ENCODE measurements around the gene ARHGAP26.

The ARHGAP26 gene

GRCh38 chr5:142772446-142773293 lies 2.5 kb downstream of the ARHGAP26 start:
- H3K4me1 ChIP-seq (ENCODE audit: insufficient read depth, low read length, severe bottlenecking) = peaks cover 12% of the 10 kb centered on the region
- no peak overlapping the region for H3K4me2 ChIP-seq (ENCODE audit: low read length)
- H3K9me2 ChIP-seq (ENCODE audit: low read depth, low read length) = no peaks in the 10 kb centered on the region
- H3K9ac ChIP-seq (ENCODE audit: low read length) = no peak overlapping the region
- H3K27me3 ChIP-seq (ENCODE audit: insufficient read depth, low read length) = peaks cover 6% of the 10 kb centered on the region; the same call in 1 of the 2 replicates
- H3K36me3 ChIP-seq (ENCODE audit: insufficient read depth, low read length) = no peaks in the 10 kb centered on the region; the same call in 1 of the 2 replicates
- H3K9me3 ChIP-seq (ENCODE audit: low read length) = no peaks in the 10 kb centered on the region
- no peaks in the 10 kb centered on the region for H3F3A ChIP-seq (ENCODE audit: insufficient read depth, low read length)
- no peak overlapping the region for H3K4me3 ChIP-seq (ENCODE audit: low read depth, low read length, poor library complexity, severe bottlenecking)
- TF ChIP-seq EZH2 (IDR thresholded peaks at IDR 0.05; ENCODE audit: borderline replicate concordance, low read length) (no peak), CTCF (IDR thresholded peaks at IDR 0.05; ENCODE audit: low read length) (no peak)
- no peaks in the 10 kb centered on the region for H3K79me2 ChIP-seq (ENCODE audit: insufficient read depth, low read length)
- H3K27ac ChIP-seq (ENCODE audit: low read depth, low read length, poor library complexity, severe bottlenecking) = no peak overlapping the region
- H2AFZ ChIP-seq (ENCODE audit: low read length) = no peak overlapping the region
- H4K20me1 ChIP-seq (ENCODE audit: insufficient read depth, low read length) = no peaks in the 10 kb centered on the region

GRCh38 chr5:142777099-142777498 lies 6.9 kb downstream of the ARHGAP26 start:
- H3K4me2 ChIP-seq (ENCODE audit: low read length) = no peak overlapping the region
- peaks cover 8% of the 10 kb centered on the region; the same call in 1 of the 2 replicates for H3K27me3 ChIP-seq (ENCODE audit: insufficient read depth, low read length)
- no peak overlapping the region for H3K9ac ChIP-seq (ENCODE audit: low read length)
- no peaks in the 10 kb centered on the region for H3K9me3 ChIP-seq (ENCODE audit: low read length)
- no peaks in the 10 kb centered on the region for H4K20me1 ChIP-seq (ENCODE audit: insufficient read depth, low read length)
- no peak overlapping the region for H3K27ac ChIP-seq (ENCODE audit: low read depth, low read length, poor library complexity, severe bottlenecking)
- no peaks in the 10 kb centered on the region for H3F3A ChIP-seq (ENCODE audit: insufficient read depth, low read length)
- H3K4me1 ChIP-seq (ENCODE audit: insufficient read depth, low read length, severe bottlenecking) = no peaks in the 10 kb centered on the region
- H3K79me2 ChIP-seq (ENCODE audit: insufficient read depth, low read length) = no peaks in the 10 kb centered on the region
- H2AFZ ChIP-seq (ENCODE audit: low read length) = no peak overlapping the region
- H3K4me3 ChIP-seq (ENCODE audit: low read depth, low read length, poor library complexity, severe bottlenecking) = no peak overlapping the region
- no peaks in the 10 kb centered on the region for H3K9me2 ChIP-seq (ENCODE audit: low read depth, low read length)
- no peak for TF ChIP-seq CTCF (IDR thresholded peaks at IDR 0.05; ENCODE audit: low read length)
- TF ChIP-seq EZH2 (IDR thresholded peaks at IDR 0.05; ENCODE audit: borderline replicate concordance, low read length) = no peak
- no peaks in the 10 kb centered on the region; the same call in 1 of the 2 replicates for H3K36me3 ChIP-seq (ENCODE audit: insufficient read depth, low read length)

- H3K79me2 ChIP-seq (ENCODE audit: insufficient read depth, low read length) = no peaks in the 10 kb centered on the region
- H3K27me3 ChIP-seq (ENCODE audit: insufficient read depth, low read length) = peaks cover 8% of the 10 kb centered on the region; the same call in 1 of the 2 replicates
- H3K4me3 ChIP-seq (ENCODE audit: low read depth, low read length, poor library complexity, severe bottlenecking) = no peak overlapping the region
- H3K27ac ChIP-seq (ENCODE audit: low read depth, low read length, poor library complexity, severe bottlenecking) = no peak overlapping the region
- no peaks in the 10 kb centered on the region for H3K4me1 ChIP-seq (ENCODE audit: insufficient read depth, low read length, severe bottlenecking)
- no peaks in the 10 kb centered on the region for H3K9me2 ChIP-seq (ENCODE audit: low read depth, low read length)
- H3K4me2 ChIP-seq (ENCODE audit: low read length) = no peak overlapping the region
- no peak overlapping the region for H2AFZ ChIP-seq (ENCODE audit: low read length)
- no peak for TF ChIP-seq EZH2 (IDR thresholded peaks at IDR 0.05; ENCODE audit: borderline replicate concordance, low read length)
- no peak for TF ChIP-seq CTCF (IDR thresholded peaks at IDR 0.05; ENCODE audit: low read length)
- no peak overlapping the region for H3K9ac ChIP-seq (ENCODE audit: low read length)
- H3F3A ChIP-seq (ENCODE audit: insufficient read depth, low read length) = no peaks in the 10 kb centered on the region
- H3K36me3 ChIP-seq (ENCODE audit: insufficient read depth, low read length) = no peaks in the 10 kb centered on the region; the same call in 1 of the 2 replicates
- H4K20me1 ChIP-seq (ENCODE audit: insufficient read depth, low read length) = no peaks in the 10 kb centered on the region
- no peaks in the 10 kb centered on the region for H3K9me3 ChIP-seq (ENCODE audit: low read length)
Observed at GRCh38 chr5:142777850-142778249, 7.7 kb downstream of the ARHGAP26 start.
